HFF-Myc (cell line): Measurements from ENCODE around the gene MMP11.

ENCODE experiments used
- DNase-seq: peaks from one replicate; pipeline ENCODE4 v3.0.0-alpha.2; 2011; ENCODE audit warnings: low read depth; ENCODE audit errors: extremely low read depth
- H3K4me3 ChIP-seq: replicated peaks from 2 replicates; pipeline ENCODE4 v1.5.1; 2011; ENCODE audit warnings: low read depth, mild to moderate bottlenecking, control low read depth, low read length
- CTCF ChIP-seq: IDR thresholded peaks from 2 replicates; pipeline ENCODE4 v1.5.1; 2012; ENCODE audit warnings: mild to moderate bottlenecking, low read depth, low read length, control low read depth; ENCODE audit errors: missing control alignments

MMP11 gene

GRCh38 chr22:23779083-23779482 is 6.4 kb downstream of the MMP11 start:
- DNase-seq = no peak
- TF ChIP-seq CTCF = no peak
- no peak overlapping the region for H3K4me3 ChIP-seq

GRCh38 chr22:23779731-23780130 is 7.1 kb downstream of the MMP11 start:
- no peak overlapping the region for H3K4me3 ChIP-seq
- DNase-seq = no peak
- no peak for TF ChIP-seq CTCF

GRCh38 chr22:23780146-23780748 is 7.6 kb downstream of the MMP11 start:
- TF ChIP-seq CTCF = no peak
- no peak for DNase-seq
- H3K4me3 ChIP-seq = no peak overlapping the region

- H3K4me3 ChIP-seq = no peak overlapping the region
- DNase-seq = no peak
- no peak for TF ChIP-seq CTCF
These were observed 8.4 kb downstream of the MMP11 start for GRCh38 chr22:23781065-23781464.

GRCh38 chr22:23781511-23782183 is 9.0 kb downstream of the MMP11 start:
- TF ChIP-seq CTCF = no peak
- DNase-seq = no peak
- H3K4me3 ChIP-seq = no peak overlapping the region

GRCh38 chr22:23782252-23782651 is 9.6 kb downstream of the MMP11 start:
- TF ChIP-seq CTCF = no peak
- H3K4me3 ChIP-seq = no peak overlapping the region
- no peak for DNase-seq
